Osteocyte (in vitro differentiated cells): ENCODE results near the gene KATNB1. TPM values are rescaled to one million over a fixed set of nuclear protein-coding genes. Genes with fewer than 3 reads are reported as not detected.

ENCODE experiments used
- DNase-seq: peaks from one replicate; pipeline ENCODE4 v3.0.0; 2021; ENCODE audit warnings: mixed read lengths; ENCODE audit not compliant: unreplicated experiment; ENCODE audit errors: extremely low spot score
- H3K27ac Mint-ChIP-seq: one replicate; pipeline ENCODE4 v1.8.0; 2021; ENCODE audit warnings: mild to moderate bottlenecking, mixed read lengths; ENCODE audit not compliant: unreplicated experiment
- H3K27me3 Mint-ChIP-seq: one replicate; pipeline ENCODE4 v1.8.0; 2021; ENCODE audit warnings: mixed read lengths; ENCODE audit not compliant: unreplicated experiment
- H3K36me3 Mint-ChIP-seq: one replicate; pipeline ENCODE4 v1.8.0; 2021; ENCODE audit warnings: mixed read lengths; ENCODE audit not compliant: unreplicated experiment
- H3K4me1 Mint-ChIP-seq: one replicate; pipeline ENCODE4 v1.8.0; 2021; ENCODE audit warnings: mixed read lengths; ENCODE audit not compliant: unreplicated experiment
- H3K4me3 Mint-ChIP-seq: one replicate; pipeline ENCODE4 v1.8.0; 2021; ENCODE audit warnings: mild to moderate bottlenecking, moderate library complexity, mixed read lengths; ENCODE audit not compliant: unreplicated experiment
- H3K9me3 Mint-ChIP-seq: one replicate; pipeline ENCODE4 v1.8.0; 2021; ENCODE audit warnings: mixed read lengths; ENCODE audit not compliant: unreplicated experiment
- CTCF ChIP-seq: fragments of 200-600 bp; sonication (generic); IDR thresholded peaks from 2 replicates; pipeline ENCODE4 v1.5.0; 2021; ENCODE audit warnings: antibody characterized with exemption, mild to moderate bottlenecking, moderate library complexity
- total RNA-seq: library from RNA; stranded (reverse); gene quantifications from 2 replicates; pipeline ENCODE4 v1.2.1, GENCODE V29; 2021

KATNB1 gene
- total RNA-seq, 1 donor from 2014 or later, result 15.9 TPM

- Mint-ChIP-seq H3K27me3 (no peaks in the 10 kb centered on the region), H3K4me1 (peaks cover 36% of the 10 kb centered on the region), H3K27ac (no peak overlapping the region), H3K4me3 (no peak overlapping the region), H3K36me3 (peaks cover 42% of the 10 kb centered on the region), H3K9me3 (no peaks in the 10 kb centered on the region)
- DNase-seq, result no peak
- TF ChIP-seq CTCF, result no peak
These were observed 52.8 kb downstream of the KATNB1 start for GRCh38 chr16:57788252-57788841.

GRCh38 chr16:57788951-57789350 lies 53.4 kb downstream of the KATNB1 start:
- Mint-ChIP-seq H3K9me3 (no peaks in the 10 kb centered on the region), H3K4me3 (no peak overlapping the region)

GRCh38 chr16:57791195-57791892 lies 55.8 kb downstream of the KATNB1 start:
- Mint-ChIP-seq H3K27me3 (no peaks in the 10 kb centered on the region), H3K4me1 (peaks cover 36% of the 10 kb centered on the region), H3K4me3 (no peak overlapping the region), H3K27ac (peak overlapping the region; percentile 41), H3K9me3 (no peaks in the 10 kb centered on the region), H3K36me3 (peaks cover 32% of the 10 kb centered on the region)
- DNase-seq, result no peak
- no peak for TF ChIP-seq CTCF

More at GRCh38 chr16:57788951-57789350, 53.4 kb downstream of the KATNB1 start:
- peaks cover 35% of the 10 kb centered on the region for H3K4me1 Mint-ChIP-seq
- TF ChIP-seq CTCF, result no peak
- no peak for DNase-seq
- no peaks in the 10 kb centered on the region for H3K27me3 Mint-ChIP-seq
- H3K27ac Mint-ChIP-seq, result peak overlapping the region; percentile 16
- peaks cover 41% of the 10 kb centered on the region for H3K36me3 Mint-ChIP-seq

- H3K4me3 Mint-ChIP-seq, result no peak overlapping the region
- no peak for DNase-seq
These were observed 56.4 kb downstream of the KATNB1 start for GRCh38 chr16:57791893-57792461.

More at GRCh38 chr16:57791893-57792461, 56.4 kb downstream of the KATNB1 start:
- peaks cover 40% of the 10 kb centered on the region for H3K4me1 Mint-ChIP-seq
- H3K36me3 Mint-ChIP-seq, result peaks cover 35% of the 10 kb centered on the region
- H3K27me3 Mint-ChIP-seq, result no peaks in the 10 kb centered on the region
- peak overlapping the region; percentile 35 for H3K27ac Mint-ChIP-seq
- no peak for TF ChIP-seq CTCF
- H3K9me3 Mint-ChIP-seq, result no peaks in the 10 kb centered on the region
